WERI-Rb-1 (cell line): ENCODE measurements around the gene NFYC.

Source experiments
- DNase-seq: peaks from one replicate; pipeline ENCODE4 v3.0.0-alpha.2; 2020
- H3K27ac ChIP-seq: fragments of 250-450 bp; sonication (Bioruptor Pico); 2 replicates; pipeline ENCODE4 v1.5.1; 2020; ENCODE audit warnings: mild to moderate bottlenecking, moderate library complexity
- H3K27me3 ChIP-seq: fragments of 250-450 bp; sonication (Bioruptor Pico); 2 replicates; pipeline ENCODE4 v1.5.1; 2021; ENCODE audit warnings: mild to moderate bottlenecking, low read depth, moderate library complexity; ENCODE audit not compliant: insufficient read depth, severe bottlenecking
- H3K36me3 ChIP-seq: fragments of 250-450 bp; sonication (Bioruptor Pico); 2 replicates; pipeline ENCODE4 v1.5.1; 2020; ENCODE audit warnings: mild to moderate bottlenecking, moderate library complexity
- H3K4me3 ChIP-seq: 2 replicates; pipeline ENCODE4 v1.5.1; 2011; ENCODE audit warnings: low read depth, mild to moderate bottlenecking, control low read depth, low read length
- H3K9me3 ChIP-seq: fragments of 250-450 bp; sonication (Bioruptor Pico); 2 replicates; pipeline ENCODE4 v1.5.1; 2021; ENCODE audit warnings: mild to moderate bottlenecking, moderate library complexity; ENCODE audit not compliant: severe bottlenecking
- CTCF ChIP-seq: IDR thresholded peaks from 2 replicates; pipeline ENCODE4 v1.5.1; 2011; ENCODE audit warnings: low read depth, mild to moderate bottlenecking, control low read depth, inconsistent platforms, low read length

Gene NFYC

GRCh38 chr1:40782371-40782956, 91.0 kb downstream of the NFYC start:
- DNase-seq = peak; percentile 59
- Histone ChIP-seq H3K9me3 (peaks cover under 1% of the 10 kb centered on the region), H3K27me3 (peaks cover 12% of the 10 kb centered on the region), H3K27ac (no peak overlapping the region), H3K36me3 (no peaks in the 10 kb centered on the region), H3K4me3 (peak overlapping the region; percentile 37)
- TF ChIP-seq CTCF = peak; percentile 57

GRCh38 chr1:40783001-40783905, 91.7 kb downstream of the NFYC start, which contains the start of gene KCNQ4:
Gene KCNQ4 (plus strand): TSS chr1:40783787. CDS start chr1:40784094, 307 bp downstream.
- DNase-seq = peak; percentile 46

GRCh38 chr1:40784141-40784770, 92.8 kb downstream of the NFYC start:
- peaks cover 12% of the 10 kb centered on the region for H3K27me3 ChIP-seq
- no peak for DNase-seq
- H3K4me3 ChIP-seq = peak overlapping the region; percentile 35
- no peaks in the 10 kb centered on the region for H3K9me3 ChIP-seq
- no peaks in the 10 kb centered on the region for H3K36me3 ChIP-seq
- no peak overlapping the region for H3K27ac ChIP-seq
- TF ChIP-seq CTCF = no peak

More at GRCh38 chr1:40783001-40783905, 91.7 kb downstream of the NFYC start, which contains the start of gene KCNQ4:
- peaks cover 12% of the 10 kb centered on the region for H3K27me3 ChIP-seq
- H3K4me3 ChIP-seq = peak within 1 kb of the TSS; percentile 37
- no peak for TF ChIP-seq CTCF
- H3K9me3 ChIP-seq = no peaks in the 10 kb centered on the region
- H3K27ac ChIP-seq = no peak within 1 kb of the TSS
- H3K36me3 ChIP-seq = no peaks in the 10 kb centered on the region

GRCh38 chr1:40784771-40785151, 93.3 kb downstream of the NFYC start:
- Histone ChIP-seq H3K27me3 (peaks cover 12% of the 10 kb centered on the region), H3K9me3 (no peaks in the 10 kb centered on the region), H3K27ac (no peak overlapping the region), H3K36me3 (no peaks in the 10 kb centered on the region), H3K4me3 (no peak overlapping the region)
- TF ChIP-seq CTCF = no peak
- DNase-seq = no peak

GRCh38 chr1:40785446-40785845, 93.9 kb downstream of the NFYC start:
- TF ChIP-seq CTCF = no peak
- Histone ChIP-seq H3K4me3 (no peak overlapping the region), H3K36me3 (no peaks in the 10 kb centered on the region), H3K27ac (no peak overlapping the region), H3K27me3 (peaks cover 12% of the 10 kb centered on the region), H3K9me3 (no peaks in the 10 kb centered on the region)
- DNase-seq = no peak
